Measurements from ENCODE around the gene HYKK.
A peak's percentile ranks its signal among the peaks of the same experiment; 100 is the strongest.
"Not testable (repeated sequence)": the region's sequence is repeated elsewhere in the genome, so short reads cannot be mapped to it uniquely, and the experiment has no call there.

HYKK gene

GRCh38 chr15:78540141-78540870 lies 32.9 kb downstream of the HYKK start, which contains the start of gene PSMA4:
Gene PSMA4 (plus strand): TSS chr15:78540444. CDS start chr15:78541928, 1,484 bp downstream.
- peak; percentile 88 for DNase-seq (ENCODE audit: low spot score)

GRCh38 chr15:78540871-78541743 lies 33.7 kb downstream of the HYKK start:
- no peak for DNase-seq (ENCODE audit: low spot score)

- no peak for DNase-seq (ENCODE audit: low spot score)
Measured at GRCh38 chr15:78541744-78542034, 34.3 kb downstream of the HYKK start.

- no peak for DNase-seq (ENCODE audit: low spot score)
Measured at GRCh38 chr15:78542647-78543046, 35.3 kb downstream of the HYKK start.

- DNase-seq (ENCODE audit: low spot score): no peak
Measured at GRCh38 chr15:78550194-78550593, 42.8 kb downstream of the HYKK start.

GRCh38 chr15:78550815-78551214 lies 43.4 kb downstream of the HYKK start:
- no peak for DNase-seq (ENCODE audit: low spot score)

GRCh38 chr15:78551902-78552301 lies 44.5 kb downstream of the HYKK start:
- no peak for DNase-seq (ENCODE audit: low spot score)

GRCh38 chr15:78552597-78552996 lies 45.2 kb downstream of the HYKK start:
- no peak for DNase-seq (ENCODE audit: low spot score)

- DNase-seq (ENCODE audit: low spot score): not testable (repeated sequence)
Measured at GRCh38 chr15:78560201-78560600, 52.8 kb downstream of the HYKK start.

- no peak for DNase-seq (ENCODE audit: low spot score)
Measured at GRCh38 chr15:78561490-78561889, 54.1 kb downstream of the HYKK start.

GRCh38 chr15:78563092-78563491 lies 55.7 kb downstream of the HYKK start:
- no peak for DNase-seq (ENCODE audit: low spot score)

GRCh38 chr15:78564743-78565096 lies 57.3 kb downstream of the HYKK start:
- DNase-seq (ENCODE audit: low spot score): no peak

- DNase-seq (ENCODE audit: low spot score): peak; percentile 85
Measured at GRCh38 chr15:78565097-78565950, 57.9 kb downstream of the HYKK start, which contains the start of gene CHRNA5. Gene CHRNA5 (plus strand): TSS chr15:78565520. CDS start chr15:78565720, 200 bp downstream.

- peak; percentile 58 for DNase-seq (ENCODE audit: low spot score)
Measured at GRCh38 chr15:78565951-78566774, 58.8 kb downstream of the HYKK start.

- DNase-seq (ENCODE audit: low spot score): no peak
Measured at GRCh38 chr15:78567531-78567930, 60.2 kb downstream of the HYKK start.

GRCh38 chr15:78570710-78571109 lies 63.3 kb downstream of the HYKK start:
- no peak for DNase-seq (ENCODE audit: low spot score)

GRCh38 chr15:78571382-78571781 lies 64.0 kb downstream of the HYKK start:
- no peak for DNase-seq (ENCODE audit: low spot score)

GRCh38 chr15:78573416-78573815 lies 66.0 kb downstream of the HYKK start:
- DNase-seq (ENCODE audit: low spot score): no peak

GRCh38 chr15:78574944-78575343 lies 67.6 kb downstream of the HYKK start:
- DNase-seq (ENCODE audit: low spot score): no peak

Data from kidney tubule cell (primary cell).